ENCODE results near the gene LCA5.

LCA5 gene

DNA sequence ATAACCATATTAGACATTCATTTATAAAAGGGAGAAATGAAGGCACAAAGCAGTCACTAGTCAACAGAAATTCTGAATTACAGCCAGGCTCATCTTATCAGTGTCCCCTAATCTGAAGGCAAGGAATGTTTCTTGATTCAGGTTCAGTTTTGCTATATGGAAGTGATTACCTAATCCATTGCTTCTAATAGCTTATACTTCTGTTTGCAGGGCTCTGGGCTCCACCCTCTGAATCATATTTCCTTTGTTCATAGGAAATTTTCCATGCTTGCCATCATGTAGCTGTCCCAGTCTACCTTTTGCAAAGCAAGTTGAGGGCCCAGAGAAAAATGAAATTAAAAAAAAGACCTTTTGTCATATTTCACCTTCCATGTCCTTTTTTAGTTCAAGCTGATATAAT, 96.0 kb downstream of the LCA5 start:
- TF ChIP-seq, protein P1, sequence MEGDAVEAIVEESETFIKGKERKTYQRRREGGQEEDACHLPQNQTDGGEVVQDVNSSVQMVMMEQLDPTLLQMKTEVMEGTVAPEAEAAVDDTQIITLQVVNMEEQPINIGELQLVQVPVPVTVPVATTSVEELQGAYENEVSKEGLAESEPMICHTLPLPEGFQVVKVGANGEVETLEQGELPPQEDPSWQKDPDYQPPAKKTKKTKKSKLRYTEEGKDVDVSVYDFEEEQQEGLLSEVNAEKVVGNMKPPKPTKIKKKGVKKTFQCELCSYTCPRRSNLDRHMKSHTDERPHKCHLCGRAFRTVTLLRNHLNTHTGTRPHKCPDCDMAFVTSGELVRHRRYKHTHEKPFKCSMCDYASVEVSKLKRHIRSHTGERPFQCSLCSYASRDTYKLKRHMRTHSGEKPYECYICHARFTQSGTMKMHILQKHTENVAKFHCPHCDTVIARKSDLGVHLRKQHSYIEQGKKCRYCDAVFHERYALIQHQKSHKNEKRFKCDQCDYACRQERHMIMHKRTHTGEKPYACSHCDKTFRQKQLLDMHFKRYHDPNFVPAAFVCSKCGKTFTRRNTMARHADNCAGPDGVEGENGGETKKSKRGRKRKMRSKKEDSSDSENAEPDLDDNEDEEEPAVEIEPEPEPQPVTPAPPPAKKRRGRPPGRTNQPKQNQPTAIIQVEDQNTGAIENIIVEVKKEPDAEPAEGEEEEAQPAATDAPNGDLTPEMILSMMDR (IDR thresholded peaks at IDR 0.05; ENCODE audit: extremely low read depth, insufficient read depth, missing control alignments): no peak
- in situ Hi-C loops (cut with MboI; ENCODE audit: low pct_unique_long_range_greater_than_20kb, low sequenced_read_pairs, unreplicated experiment): no loop called here
- DNase-seq (ENCODE audit: low spot score): no peak

DNA sequence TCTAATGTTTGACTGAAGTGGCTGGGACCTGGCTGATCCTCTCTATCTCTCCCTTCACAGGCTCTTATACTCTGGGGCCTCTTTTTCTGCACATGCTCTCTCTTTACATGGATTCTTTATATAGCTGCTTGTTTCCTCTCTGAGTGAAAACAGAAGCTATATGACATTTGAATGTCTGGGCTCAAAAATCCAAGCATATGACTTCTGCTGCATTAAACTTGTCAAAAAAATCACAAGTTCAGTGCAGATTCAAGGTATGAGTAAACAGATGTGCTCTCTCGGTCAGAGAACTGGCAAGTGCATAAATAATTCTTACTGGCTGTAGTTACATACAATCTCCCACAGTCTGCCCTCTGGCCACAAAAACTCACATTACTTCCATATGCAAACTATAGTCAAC, 96.6 kb downstream of the LCA5 start:
- TF ChIP-seq, protein P1 (IDR thresholded peaks at IDR 0.05; ENCODE audit: extremely low read depth, insufficient read depth, missing control alignments): no peak
- DNase-seq (ENCODE audit: low spot score): no peak
- in situ Hi-C loops (cut with MboI; ENCODE audit: low pct_unique_long_range_greater_than_20kb, low sequenced_read_pairs, unreplicated experiment): no loop called here

DNA sequence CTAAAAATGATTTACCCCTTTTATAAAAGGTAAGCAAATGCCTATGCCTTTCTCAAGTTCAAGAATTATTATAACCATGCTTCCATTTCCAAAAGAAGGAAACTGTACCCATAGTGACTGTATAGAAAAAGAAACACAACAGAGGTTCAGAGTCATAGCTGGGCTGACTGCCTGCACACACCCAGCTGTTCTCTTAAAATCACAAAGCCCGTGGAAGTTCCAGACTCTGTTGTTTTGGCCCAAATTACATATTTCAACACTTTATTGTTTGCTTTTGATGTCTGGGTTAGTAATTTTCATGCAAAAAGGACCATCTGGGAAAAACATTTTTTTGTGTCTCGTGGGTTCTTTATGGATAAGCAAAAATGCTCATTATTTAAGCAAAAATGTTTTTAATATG, 99.2 kb downstream of the LCA5 start:
- TF ChIP-seq, protein P1 (IDR thresholded peaks at IDR 0.05; ENCODE audit: extremely low read depth, insufficient read depth, missing control alignments): no peak
- DNase-seq (ENCODE audit: low spot score): no peak
- in situ Hi-C loops (cut with MboI; ENCODE audit: low pct_unique_long_range_greater_than_20kb, low sequenced_read_pairs, unreplicated experiment): no loop called here

DNA sequence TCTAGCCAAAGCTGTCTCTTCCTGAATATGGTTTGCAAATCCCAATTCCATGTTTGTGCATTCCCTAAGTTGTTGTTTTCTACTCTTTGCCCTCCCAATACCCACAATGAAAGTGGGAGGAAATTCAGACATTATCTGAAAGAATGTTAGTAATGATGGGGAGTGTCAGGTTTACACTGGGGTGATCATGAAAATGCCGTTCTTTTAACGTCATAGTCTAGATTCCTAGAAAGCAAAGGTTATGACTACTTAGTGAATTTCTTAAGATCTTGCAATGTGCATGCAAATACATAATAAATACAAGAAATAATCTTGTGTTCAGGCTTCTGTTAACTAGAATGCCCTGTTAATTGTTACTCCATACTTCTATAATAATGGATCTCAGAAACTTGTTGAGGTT, 101.0 kb downstream of the LCA5 start:
- TF ChIP-seq, protein P1 (IDR thresholded peaks at IDR 0.05; ENCODE audit: extremely low read depth, insufficient read depth, missing control alignments): no peak
- DNase-seq (ENCODE audit: low spot score): no peak
- in situ Hi-C loops (cut with MboI; ENCODE audit: low pct_unique_long_range_greater_than_20kb, low sequenced_read_pairs, unreplicated experiment): no loop called here

DNA sequence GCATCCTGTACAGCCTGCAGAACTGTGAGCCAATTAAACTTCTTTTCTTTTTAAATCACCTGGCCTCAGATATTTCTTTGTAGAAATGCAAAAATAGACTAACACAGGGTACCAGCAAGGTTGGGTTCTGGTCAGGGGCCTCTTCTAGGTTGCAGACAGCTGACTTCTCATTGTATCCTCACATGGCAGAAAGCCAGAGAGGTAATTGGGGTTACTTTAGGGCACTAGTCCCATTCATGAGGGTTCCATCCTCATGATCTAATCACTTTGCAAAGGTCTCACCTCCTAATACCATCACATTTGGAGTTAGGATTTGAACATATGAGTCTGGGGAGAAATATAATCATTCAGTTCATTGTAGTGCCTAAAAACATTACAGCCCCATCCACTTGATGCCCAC, 101.5 kb downstream of the LCA5 start:
- DNase-seq (ENCODE audit: low spot score): no peak
- TF ChIP-seq, protein P1 (IDR thresholded peaks at IDR 0.05; ENCODE audit: extremely low read depth, insufficient read depth, missing control alignments): no peak
- in situ Hi-C loops (cut with MboI; ENCODE audit: low pct_unique_long_range_greater_than_20kb, low sequenced_read_pairs, unreplicated experiment): no loop called here

Data from GM13977 (cell line).